Measurements from ENCODE around the gene WNT7A. TPM values are rescaled to one million over a fixed set of nuclear protein-coding genes. Genes with fewer than 3 reads are reported as not detected.

WNT7A gene
- total RNA-seq, 2 experiments from 2014 or later = 0.13 TPM; not detected in 1

- CTCF ChIA-PET = no interaction called here
- POLR2A ChIA-PET = no interaction called here
- H3K27me3 Mint-ChIP-seq = no peaks in the 10 kb centered on the region
- H3K4me3 Mint-ChIP-seq = no peak overlapping the region
- no peak for DNase-seq
- H3K4me1 Mint-ChIP-seq = no peaks in the 10 kb centered on the region
- no peaks in the 10 kb centered on the region for H3K9me3 Mint-ChIP-seq
- no peaks in the 10 kb centered on the region for H3K36me3 Mint-ChIP-seq (ENCODE audit: low read depth)
- no peak overlapping the region for H3K27ac Mint-ChIP-seq
Measured at GRCh38 chr3:13795816-13796215, 84.1 kb downstream of the WNT7A start.

- Mint-ChIP-seq H3K4me1 (no peaks in the 10 kb centered on the region), H3K4me3 (no peak overlapping the region), H3K27me3 (no peaks in the 10 kb centered on the region), H3K36me3 (ENCODE audit: low read depth) (no peaks in the 10 kb centered on the region), H3K9me3 (no peaks in the 10 kb centered on the region), H3K27ac (no peak overlapping the region)
- ChIA-PET CTCF (no interaction called here), POLR2A (no interaction called here)
- no peak for DNase-seq
Measured at GRCh38 chr3:13794322-13794721, 85.5 kb downstream of the WNT7A start.

GRCh38 chr3:13793451-13793850 is 86.4 kb downstream of the WNT7A start:
- Mint-ChIP-seq H3K9me3 (no peaks in the 10 kb centered on the region), H3K27ac (no peak overlapping the region), H3K4me1 (no peaks in the 10 kb centered on the region), H3K27me3 (no peaks in the 10 kb centered on the region), H3K4me3 (no peak overlapping the region), H3K36me3 (ENCODE audit: low read depth) (no peaks in the 10 kb centered on the region)
- CTCF ChIA-PET = no interaction called here
- DNase-seq = no peak
- POLR2A ChIA-PET = no interaction called here

GRCh38 chr3:13792512-13793371 is 87.1 kb downstream of the WNT7A start:
- H3K36me3 Mint-ChIP-seq (ENCODE audit: low read depth) = no peaks in the 10 kb centered on the region
- H3K9me3 Mint-ChIP-seq = no peaks in the 10 kb centered on the region
- ChIA-PET POLR2A (no interaction called here), CTCF (no interaction called here)
- DNase-seq = no peak
- H3K4me1 Mint-ChIP-seq = no peaks in the 10 kb centered on the region
- H3K27ac Mint-ChIP-seq = no peak overlapping the region
- H3K4me3 Mint-ChIP-seq = no peak overlapping the region
- no peaks in the 10 kb centered on the region for H3K27me3 Mint-ChIP-seq

- Mint-ChIP-seq H3K4me1 (no peaks in the 10 kb centered on the region), H3K4me3 (no peak overlapping the region), H3K36me3 (ENCODE audit: low read depth) (no peaks in the 10 kb centered on the region), H3K9me3 (no peaks in the 10 kb centered on the region), H3K27me3 (no peaks in the 10 kb centered on the region), H3K27ac (no peak overlapping the region)
- DNase-seq = no peak
- ChIA-PET CTCF (no interaction called here), POLR2A (no interaction called here)
Measured at GRCh38 chr3:13792051-13792490, 87.8 kb downstream of the WNT7A start.

GRCh38 chr3:13791198-13792050 is 88.4 kb downstream of the WNT7A start:
- H3K27me3 Mint-ChIP-seq = no peaks in the 10 kb centered on the region
- H3K36me3 Mint-ChIP-seq (ENCODE audit: low read depth) = no peaks in the 10 kb centered on the region
- no peak for DNase-seq
- no peak overlapping the region for H3K27ac Mint-ChIP-seq
- no peaks in the 10 kb centered on the region for H3K9me3 Mint-ChIP-seq
- H3K4me3 Mint-ChIP-seq = no peak overlapping the region
- no peaks in the 10 kb centered on the region for H3K4me1 Mint-ChIP-seq
- ChIA-PET CTCF (no interaction called here), POLR2A (no interaction called here)

- no peak for DNase-seq
- Mint-ChIP-seq H3K4me1 (no peaks in the 10 kb centered on the region), H3K36me3 (ENCODE audit: low read depth) (no peaks in the 10 kb centered on the region), H3K9me3 (no peaks in the 10 kb centered on the region), H3K27ac (no peak overlapping the region), H3K27me3 (no peaks in the 10 kb centered on the region), H3K4me3 (no peak overlapping the region)
- POLR2A ChIA-PET = no interaction called here
- CTCF ChIA-PET = no interaction called here
Measured at GRCh38 chr3:13790376-13791197, 89.3 kb downstream of the WNT7A start.

- no peaks in the 10 kb centered on the region for H3K4me1 Mint-ChIP-seq
- no peak for DNase-seq
- H3K9me3 Mint-ChIP-seq = no peaks in the 10 kb centered on the region
- H3K27me3 Mint-ChIP-seq = peaks cover 4% of the 10 kb centered on the region
- CTCF ChIA-PET = no interaction called here
- no peaks in the 10 kb centered on the region for H3K36me3 Mint-ChIP-seq (ENCODE audit: low read depth)
- POLR2A ChIA-PET = no interaction called here
- H3K27ac Mint-ChIP-seq = no peak overlapping the region
- H3K4me3 Mint-ChIP-seq = no peak overlapping the region
Measured at GRCh38 chr3:13788522-13789424, 91.1 kb downstream of the WNT7A start.

GRCh38 chr3:13787533-13788132 is 92.2 kb downstream of the WNT7A start:
- H3K27ac Mint-ChIP-seq = no peak overlapping the region
- no peak for DNase-seq
- H3K4me1 Mint-ChIP-seq = no peaks in the 10 kb centered on the region
- no peaks in the 10 kb centered on the region for H3K36me3 Mint-ChIP-seq (ENCODE audit: low read depth)
- H3K9me3 Mint-ChIP-seq = no peaks in the 10 kb centered on the region
- POLR2A ChIA-PET = no interaction called here
- H3K4me3 Mint-ChIP-seq = no peak overlapping the region
- CTCF ChIA-PET = no interaction called here
- H3K27me3 Mint-ChIP-seq = peaks cover 6% of the 10 kb centered on the region

GRCh38 chr3:13786811-13787210 is 93.1 kb downstream of the WNT7A start:
- Mint-ChIP-seq H3K36me3 (ENCODE audit: low read depth) (no peaks in the 10 kb centered on the region), H3K4me1 (no peaks in the 10 kb centered on the region), H3K27ac (no peak overlapping the region), H3K9me3 (no peaks in the 10 kb centered on the region), H3K4me3 (no peak overlapping the region), H3K27me3 (peaks cover 9% of the 10 kb centered on the region)
- CTCF ChIA-PET = no interaction called here
- POLR2A ChIA-PET = no interaction called here
- no peak for DNase-seq

GRCh38 chr3:13785853-13786436 is 93.9 kb downstream of the WNT7A start:
- DNase-seq = no peak
- peaks cover 9% of the 10 kb centered on the region for H3K27me3 Mint-ChIP-seq
- H3K4me3 Mint-ChIP-seq = no peak overlapping the region
- H3K36me3 Mint-ChIP-seq (ENCODE audit: low read depth) = no peaks in the 10 kb centered on the region
- ChIA-PET CTCF (no interaction called here), POLR2A (no interaction called here)
- no peaks in the 10 kb centered on the region for H3K4me1 Mint-ChIP-seq
- H3K27ac Mint-ChIP-seq = no peak overlapping the region
- no peaks in the 10 kb centered on the region for H3K9me3 Mint-ChIP-seq

GRCh38 chr3:13785351-13785750 is 94.5 kb downstream of the WNT7A start:
- POLR2A ChIA-PET = no interaction called here
- Mint-ChIP-seq H3K4me1 (no peaks in the 10 kb centered on the region), H3K27ac (no peak overlapping the region), H3K36me3 (ENCODE audit: low read depth) (no peaks in the 10 kb centered on the region), H3K9me3 (no peaks in the 10 kb centered on the region), H3K27me3 (peaks cover 9% of the 10 kb centered on the region), H3K4me3 (no peak overlapping the region)
- CTCF ChIA-PET = no interaction called here
- no peak for DNase-seq
